H1 (cell line): Measurements from ENCODE around the gene PREX1. TPM values are rescaled to one million over a fixed set of nuclear protein-coding genes. Genes with fewer than 3 reads are reported as not detected.

Experiments used
- BACH1 ChIP-seq: IDR thresholded peaks from 2 replicates; pipeline ENCODE4 v1.6.1; 2012; ENCODE audit warnings: low read length, improper control_type of control experiment
- CBX8 ChIP-seq: fragments of 300-800, 300-1000 bp; sonication (generic); IDR thresholded peaks from 2 replicates; pipeline ENCODE4 v1.7.1; 2016; ENCODE audit warnings: low read depth, low read length, borderline replicate concordance
- E2F6 ChIP-seq: IDR thresholded peaks from 2 replicates; pipeline ENCODE4 v1.6.1; 2012; ENCODE audit warnings: inconsistent platforms
- JUND ChIP-seq: IDR thresholded peaks from 2 replicates; pipeline ENCODE4 v1.6.1; 2011; ENCODE audit warnings: mild to moderate bottlenecking, improper control_type of control experiment, low read length
- NRF1 ChIP-seq: IDR thresholded peaks from 2 replicates; pipeline ENCODE4 v1.6.1; 2011; ENCODE audit warnings: mild to moderate bottlenecking, low read depth, low read length, improper control_type of control experiment
- TEAD4 ChIP-seq: IDR thresholded peaks from 2 replicates; pipeline ENCODE4 v1.6.1; 2012; ENCODE audit warnings: low read depth, low read length, inconsistent platforms, mixed read lengths
- polyA plus RNA-seq, 7 experiments: library from polyadenylated mRNA; depleted of rRNA in 3 of 7; stranded (reverse) in 5 of 7; unstranded in 2 of 7; fragments of >200 nt in 5 of 7; fragments of 200-250 nt in 2 of 7; gene quantifications; 1 replicate in 5 of 7; 2 replicates in 1 of 7; 4 replicates in 1 of 7; pipeline versions ENCODE4 v1.2.1 to v1.2.3, GENCODE V29; 2011 to 2013; ENCODE audit warnings: missing spikeins in 2 of 7, mixed read lengths in 2 of 7
- total RNA-seq: library from RNA; stranded (reverse); fragmentation: NEBNext Ultra II Directional; extraction: Animal tissue kit (Norgen Biotek cat#: 25700); gene quantifications from 2 replicates; pipeline ENCODE4 v1.2.1, GENCODE V29; 2021

The PREX1 gene
- total and polyA plus RNA-seq, 2 of the 8 experiments (the other 6 are each of a cell fraction or from before 2014, with no cell fraction given) = 10.7 to 12.8 TPM

- TF ChIP-seq CBX8 = no peak
- no peak for TF ChIP-seq TEAD4
- TF ChIP-seq E2F6 = no peak
- TF ChIP-seq BACH1 = no peak
- TF ChIP-seq NRF1 = no peak
- TF ChIP-seq JUND = no peak
These were observed 22.6 kb upstream of the PREX1 start (continued) for GRCh38 chr20:48850257-48850976.
